ENCODE measurements around the gene SLC22A23.

SLC22A23 gene

GRCh38 chr6:3240595-3240994 lies 216.3 kb downstream of the SLC22A23 start:
- DNase-seq (ENCODE audit: low read depth): no peak

GRCh38 chr6:3239110-3239830 lies 217.6 kb downstream of the SLC22A23 start:
- no peak for DNase-seq (ENCODE audit: low read depth)

GRCh38 chr6:3237761-3238662 lies 218.8 kb downstream of the SLC22A23 start:
- DNase-seq (ENCODE audit: low read depth): peak; percentile 16

GRCh38 chr6:3236005-3236404 lies 220.8 kb downstream of the SLC22A23 start:
- no peak for DNase-seq (ENCODE audit: low read depth)

GRCh38 chr6:3235486-3235885 lies 221.4 kb downstream of the SLC22A23 start:
- DNase-seq (ENCODE audit: low read depth): no peak

GRCh38 chr6:3233904-3234303 lies 222.9 kb downstream of the SLC22A23 start:
- DNase-seq (ENCODE audit: low read depth): no peak

GRCh38 chr6:3233321-3233720 lies 223.5 kb downstream of the SLC22A23 start:
- no peak for DNase-seq (ENCODE audit: low read depth)

GRCh38 chr6:3232017-3232945 lies 224.6 kb downstream of the SLC22A23 start:
- DNase-seq (ENCODE audit: low read depth): no peak

- DNase-seq (ENCODE audit: low read depth): peak; percentile 74
These were observed 225.4 kb downstream of the SLC22A23 start for GRCh38 chr6:3231247-3232016.

- peak; percentile 46 for DNase-seq (ENCODE audit: low read depth)
These were observed 226.0 kb downstream of the SLC22A23 start for GRCh38 chr6:3230900-3231246.

GRCh38 chr6:3230256-3230882 lies 226.5 kb downstream of the SLC22A23 start:
- no peak for DNase-seq (ENCODE audit: low read depth)

GRCh38 chr6:3229566-3230178 lies 227.2 kb downstream of the SLC22A23 start:
- no peak for DNase-seq (ENCODE audit: low read depth)

GRCh38 chr6:3228771-3229565 lies 227.9 kb downstream of the SLC22A23 start:
- DNase-seq (ENCODE audit: low read depth): no peak

GRCh38 chr6:3228046-3228671 lies 228.7 kb downstream of the SLC22A23 start:
- DNase-seq (ENCODE audit: low read depth): no peak

- DNase-seq (ENCODE audit: low read depth): no peak
These were observed 229.3 kb downstream of the SLC22A23 start, which contains the start of gene TUBB2B for GRCh38 chr6:3227363-3228045. TUBB2B (minus strand) TSS chr6:3227653; CDS start chr6:3227543, 110 bp downstream.

- no peak for DNase-seq (ENCODE audit: low read depth)
These were observed 230.1 kb downstream of the SLC22A23 start for GRCh38 chr6:3226481-3227362.

GRCh38 chr6:3226042-3226441 lies 230.8 kb downstream of the SLC22A23 start:
- no peak for DNase-seq (ENCODE audit: low read depth)
